Upper lobe of left lung (tissue), 4 donors: ENCODE measurements around the gene PBXIP1.
A peak's percentile ranks its signal among the peaks of the same experiment; 100 is the strongest.

Experiments
- CTCF ChIP-seq, 6 experiments: fragments of 450-650 bp in 4 of 6; fragments of 200-600 bp in 2 of 6; sonication (generic) in 2 of 6; IDR thresholded peaks; one replicate each; pipeline ENCODE4 v1.5.1; 2016 to 2019; ENCODE audit warnings: antibody characterized with exemption in 6 of 6
- EP300 ChIP-seq, 4 donors: sonication (generic); formaldehyde crosslinking; IDR thresholded peaks; one replicate each; pipeline ENCODE4 v1.5.1; 2017; ENCODE audit warnings: antibody characterized with exemption in 4 of 4, control low read depth in 2 of 4
- POLR2A ChIP-seq, 4 donors: fragments of 450-650 bp; IDR thresholded peaks; one replicate each; pipeline ENCODE4 v1.5.1; 2016 to 2017; ENCODE audit warnings: antibody characterized with exemption in 4 of 4, mild to moderate bottlenecking in 2 of 4
- POLR2AphosphoS5 ChIP-seq, 2 donors: sonication (generic); formaldehyde crosslinking; IDR thresholded peaks; one replicate each; pipeline ENCODE4 v1.5.1; 2017; ENCODE audit warnings: antibody characterized with exemption in 2 of 2

GRCh38 chr1:154955039-154955717 is 721 bp downstream of the PBXIP1 start:
- TF ChIP-seq CTCF (IDR thresholded peaks at IDR 0.05) = no peak
- TF ChIP-seq POLR2A (IDR thresholded peaks at IDR 0.05) = no peak
- TF ChIP-seq EP300 (IDR thresholded peaks at IDR 0.05) = no peak
- peak in 1 of 2 donors; percentile 40 for TF ChIP-seq POLR2AphosphoS5 (IDR thresholded peaks at IDR 0.05)
